ENCODE measurements around the gene BLID.

BLID gene

DNA sequence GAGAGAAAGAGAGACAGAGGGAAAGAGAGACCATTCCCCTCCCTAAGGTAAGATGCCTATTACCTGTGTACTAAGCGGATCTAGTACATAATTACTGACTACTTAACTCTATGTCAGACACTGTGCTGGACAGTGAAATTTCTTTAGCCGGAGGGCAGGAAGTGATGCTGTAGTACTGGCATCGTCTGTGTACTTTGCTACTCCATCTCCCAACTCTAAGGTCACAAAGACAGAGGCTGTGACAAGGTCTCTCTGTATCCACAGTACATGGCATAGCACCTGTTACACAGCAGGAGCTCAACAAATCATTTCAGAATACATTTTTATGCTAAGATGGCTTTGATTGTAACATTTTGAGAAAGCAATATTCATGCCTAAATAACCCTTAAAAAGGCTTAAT lies 9.0 kb downstream of the BLID start:
- in situ Hi-C loops (cut with MboI; ENCODE audit: low sequenced_read_pairs) = no loop called here

DNA sequence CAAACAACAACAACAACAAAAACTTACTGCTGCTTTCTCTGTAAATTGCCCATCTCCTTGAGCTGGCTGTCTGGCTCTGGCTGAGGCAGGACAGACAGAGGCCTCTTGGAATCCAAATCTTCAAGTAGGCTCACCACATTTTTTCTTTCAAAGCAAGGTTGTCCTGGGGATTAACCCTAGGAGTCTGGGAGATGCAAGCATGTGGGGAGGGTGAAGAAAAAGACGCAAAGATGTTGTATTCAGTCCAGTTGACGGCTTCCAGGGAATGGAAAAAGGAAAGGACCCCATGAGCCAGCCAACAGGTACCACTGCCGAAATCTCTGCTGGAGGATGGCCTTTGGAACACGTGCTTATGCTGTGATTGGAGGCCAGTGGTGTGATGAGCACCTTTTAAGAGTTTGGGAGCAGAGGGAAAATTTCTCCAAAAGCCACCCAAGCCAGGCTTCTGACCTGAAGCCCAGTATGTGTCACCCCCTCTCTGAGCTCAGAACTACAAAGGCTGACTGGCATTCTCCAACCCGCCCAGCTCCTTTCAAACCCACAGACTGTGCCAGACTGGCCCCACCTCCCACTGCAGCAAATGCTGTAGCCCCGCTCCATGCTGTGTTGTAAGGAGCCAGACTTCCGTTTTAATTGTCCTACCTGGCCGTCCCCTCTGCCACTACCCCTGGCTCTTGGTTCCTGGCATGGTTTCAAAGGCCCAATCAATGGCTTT lies 10.8 kb downstream of the BLID start:
- in situ Hi-C loops (cut with MboI; ENCODE audit: low sequenced_read_pairs) = no loop called here

DNA sequence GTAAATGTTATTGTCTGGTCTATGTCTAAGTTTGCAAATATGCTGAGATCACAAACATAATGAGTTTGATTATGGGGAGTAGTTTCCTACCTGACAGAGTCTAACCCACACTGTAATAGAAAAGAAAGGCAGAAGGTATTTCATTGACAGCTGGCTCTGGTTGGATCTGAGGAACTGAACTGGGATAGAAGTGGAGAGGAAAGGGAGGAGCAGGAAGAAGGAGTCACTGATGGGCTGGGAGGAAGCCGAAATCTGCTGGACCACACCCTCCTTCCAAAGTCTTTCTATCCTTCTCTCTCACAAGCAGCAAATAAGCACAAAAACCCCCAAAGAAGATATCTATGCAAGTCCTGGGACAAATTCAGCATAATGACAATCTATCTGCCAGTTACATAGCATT lies 11.7 kb downstream of the BLID start:
- in situ Hi-C loops (cut with MboI; ENCODE audit: low sequenced_read_pairs) = no loop called here

DNA sequence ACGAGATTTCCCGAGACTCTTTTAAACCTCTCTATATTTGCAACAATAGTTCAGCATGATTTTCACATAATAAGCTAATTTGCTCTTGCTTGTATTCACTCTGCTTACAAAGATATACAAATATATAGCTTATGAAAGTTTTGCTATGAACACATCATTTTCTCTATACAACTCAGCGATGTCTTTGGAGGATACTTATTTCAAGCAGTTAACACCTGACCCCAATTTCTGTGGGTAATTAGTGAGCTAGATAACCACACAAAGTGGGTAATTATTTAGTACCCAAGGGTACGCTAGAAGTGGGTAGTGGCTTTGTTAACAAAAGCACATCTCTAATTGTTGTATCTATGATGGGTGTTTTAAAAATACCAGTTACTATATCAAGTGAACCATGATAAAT lies 12.3 kb downstream of the BLID start:
- in situ Hi-C loops (cut with MboI; ENCODE audit: low sequenced_read_pairs) = no loop called here

DNA sequence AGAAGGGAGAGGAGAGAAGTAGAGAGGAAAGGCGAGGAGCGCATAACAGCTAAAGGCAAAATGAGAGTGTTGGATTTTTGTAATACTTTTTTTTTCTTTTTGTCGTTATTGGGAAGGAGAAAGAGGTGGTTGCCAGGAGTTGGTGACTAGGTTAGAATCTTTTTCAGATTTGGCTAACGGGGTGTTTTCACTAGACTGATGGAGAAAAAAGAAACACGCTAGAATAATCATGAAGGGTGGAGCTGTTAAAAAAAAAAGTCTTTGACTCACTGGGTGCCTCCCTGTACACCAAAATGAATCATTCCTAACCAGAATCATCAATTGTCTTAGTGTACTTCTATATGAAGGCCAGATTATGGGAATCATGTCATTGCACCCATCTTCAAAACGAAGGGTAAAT lies 12.7 kb downstream of the BLID start:
- in situ Hi-C loops (cut with MboI; ENCODE audit: low sequenced_read_pairs) = no loop called here

DNA sequence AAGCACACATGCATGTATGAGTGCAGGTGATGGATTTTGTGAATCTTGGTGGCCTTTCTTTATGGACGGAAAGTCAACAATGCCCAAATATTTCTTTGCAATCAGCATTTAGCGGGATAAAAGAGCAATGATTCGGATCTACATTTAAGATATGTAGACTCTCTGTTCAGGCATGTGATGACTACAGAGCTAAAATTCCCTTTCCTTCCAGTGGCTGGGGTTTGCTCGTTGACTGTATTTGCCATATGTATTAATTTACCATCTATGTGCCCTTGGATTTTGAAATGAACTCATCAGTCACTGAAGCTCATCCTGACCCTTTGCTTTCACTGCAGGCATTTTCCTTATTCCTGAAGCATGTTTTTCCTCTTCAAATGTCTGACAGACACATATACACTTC lies 13.6 kb downstream of the BLID start:
- in situ Hi-C loops (cut with MboI; ENCODE audit: low sequenced_read_pairs) = no loop called here

DNA sequence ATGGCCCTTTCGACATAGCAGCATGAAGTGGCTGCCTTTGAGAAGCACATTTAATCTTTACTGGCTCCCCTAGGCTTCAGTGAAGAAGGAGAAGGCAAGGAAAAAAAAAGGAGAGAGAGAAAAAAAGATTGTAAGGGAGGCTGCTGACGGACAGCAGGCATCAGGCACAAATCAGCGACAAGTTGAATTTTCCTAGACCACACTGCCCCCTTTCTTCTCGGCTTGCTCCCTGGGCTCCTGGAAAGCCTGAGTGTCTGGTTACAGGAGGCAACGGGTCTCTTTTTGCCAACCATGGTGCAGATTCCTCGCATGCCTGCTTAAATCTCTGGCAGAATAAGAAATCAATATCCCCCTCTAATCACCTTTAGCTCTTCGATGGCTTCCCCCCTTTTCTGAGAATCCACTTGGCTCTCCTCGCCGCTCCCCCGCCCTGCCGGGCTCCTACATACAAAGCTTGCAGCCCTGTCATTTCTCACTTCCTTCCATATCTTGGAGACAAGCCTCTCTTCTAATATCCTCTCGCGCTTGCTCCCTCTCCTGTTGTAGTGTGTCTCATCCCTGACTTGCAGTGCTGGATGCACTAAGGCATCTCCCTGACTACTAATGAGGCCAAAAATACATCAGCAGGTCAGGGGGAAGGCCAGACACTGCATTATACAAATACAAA lies 14.3 kb downstream of the BLID start:
- in situ Hi-C loops (cut with MboI; ENCODE audit: low sequenced_read_pairs) = no loop called here

DNA sequence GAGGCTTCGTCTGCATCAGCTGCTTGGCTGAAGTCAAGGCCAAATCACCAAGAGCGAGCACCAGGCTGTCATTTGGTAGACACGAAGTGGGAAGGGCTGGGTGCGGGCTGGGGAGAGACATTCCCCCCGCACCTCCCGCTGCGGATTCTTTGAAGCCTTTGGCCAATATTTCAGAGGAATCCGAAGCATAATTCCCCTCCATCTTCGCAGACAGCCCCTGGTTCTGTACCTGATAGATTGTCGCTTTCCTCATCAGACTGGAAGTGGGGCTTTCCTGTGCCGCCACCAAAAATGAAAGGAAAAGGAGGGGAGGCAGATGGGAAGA lies 15.3 kb downstream of the BLID start:
- in situ Hi-C loops (cut with MboI; ENCODE audit: low sequenced_read_pairs) = no loop called here

DNA sequence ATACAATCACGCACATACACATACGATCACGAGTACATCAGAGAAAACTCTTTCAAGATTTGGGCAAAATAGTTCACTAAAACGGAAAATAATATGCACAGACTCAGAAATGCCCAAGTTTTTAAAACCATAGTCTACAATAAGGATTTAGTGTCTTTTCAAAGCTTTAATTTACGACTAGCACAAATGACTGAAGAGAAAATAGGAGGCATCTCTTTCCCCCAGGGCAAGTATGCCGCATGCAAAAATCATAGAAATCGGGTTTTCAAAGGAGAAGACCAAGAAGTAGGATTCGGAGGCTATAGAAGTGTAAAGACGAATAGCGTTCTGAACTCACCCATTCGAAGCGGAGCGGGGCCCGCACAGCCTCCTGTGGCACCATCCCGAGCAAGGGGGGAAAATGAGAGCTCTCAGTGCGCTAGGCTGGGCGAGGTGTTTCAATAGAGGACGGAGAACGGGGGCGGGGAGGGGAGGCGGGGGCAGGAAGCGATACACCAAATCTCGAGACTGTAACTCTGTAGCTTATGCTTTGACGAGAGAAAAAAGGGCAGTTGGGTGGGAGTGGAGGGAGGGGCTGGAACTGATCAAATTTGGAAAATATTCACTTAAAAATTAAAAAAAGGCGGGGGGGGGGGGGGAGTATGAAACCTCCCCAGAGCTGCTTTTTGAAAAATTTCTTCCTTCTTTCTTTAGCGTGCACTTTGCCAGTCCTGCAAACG lies 15.8 kb downstream of the BLID start:
- in situ Hi-C loops (cut with MboI; ENCODE audit: low sequenced_read_pairs) = no loop called here

DNA sequence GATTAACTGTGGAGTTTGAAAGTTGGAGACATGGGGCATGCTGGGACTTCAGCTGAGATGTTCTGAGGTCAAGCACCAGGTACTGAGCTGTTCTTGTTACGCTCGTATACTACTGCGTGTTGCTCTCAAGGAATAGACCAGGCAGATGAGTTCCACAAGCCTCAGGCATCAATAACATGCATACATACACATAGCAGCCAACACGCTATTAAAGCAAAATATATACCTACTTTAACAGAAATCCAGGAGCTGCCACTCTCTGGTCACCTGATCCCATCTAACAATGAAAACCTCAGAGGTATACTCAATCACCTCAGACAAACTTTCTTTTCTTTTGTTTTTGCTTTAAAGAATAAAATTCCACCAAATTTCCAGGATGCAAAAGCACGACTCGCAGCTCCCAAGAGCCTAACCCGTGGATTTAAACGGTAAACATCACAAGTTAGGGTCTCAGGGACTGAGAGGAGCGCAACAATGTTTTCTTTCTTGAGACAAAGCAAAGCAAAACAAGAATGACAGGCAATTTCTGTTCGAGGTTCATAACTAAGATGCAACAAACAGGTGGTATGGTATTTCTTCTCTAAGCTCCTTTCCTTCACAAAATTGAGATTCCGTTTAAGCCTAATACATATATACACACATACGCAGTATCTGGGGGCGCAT lies 16.5 kb downstream of the BLID start:
- in situ Hi-C loops (cut with MboI; ENCODE audit: low sequenced_read_pairs) = no loop called here

DNA sequence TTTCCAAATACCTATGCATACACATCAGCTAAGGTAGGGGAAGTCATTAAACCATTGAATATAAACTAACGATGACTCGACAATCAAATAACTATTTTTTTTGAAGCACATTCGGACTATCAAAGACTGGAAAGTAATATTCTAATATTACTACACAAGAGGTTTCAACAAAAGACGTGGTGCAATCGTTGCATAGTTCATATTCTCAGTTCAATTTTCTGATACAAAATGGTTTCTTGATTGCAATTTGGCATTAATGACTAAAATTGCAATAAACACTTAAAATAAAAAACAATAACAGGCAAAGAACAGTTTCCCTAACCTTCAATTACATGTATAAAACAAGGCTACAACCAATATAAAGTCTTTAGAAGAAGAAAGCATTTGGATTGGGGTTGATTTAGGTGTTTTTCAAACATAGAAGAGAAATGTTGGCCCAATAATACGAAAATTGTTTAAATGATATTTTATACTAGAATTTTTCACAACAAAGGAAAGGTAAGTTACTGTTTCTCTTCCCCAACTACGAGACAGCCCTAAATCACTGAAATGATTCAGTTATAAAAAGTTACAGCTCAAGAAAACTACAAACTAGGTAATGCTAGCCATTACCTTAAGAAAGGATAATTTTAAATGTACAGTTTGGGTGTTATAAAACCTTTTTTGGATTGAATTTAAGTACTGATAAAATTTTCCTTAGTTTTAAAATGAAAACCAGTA lies 17.6 kb downstream of the BLID start:
- in situ Hi-C loops (cut with MboI; ENCODE audit: low sequenced_read_pairs) = no loop called here

DNA sequence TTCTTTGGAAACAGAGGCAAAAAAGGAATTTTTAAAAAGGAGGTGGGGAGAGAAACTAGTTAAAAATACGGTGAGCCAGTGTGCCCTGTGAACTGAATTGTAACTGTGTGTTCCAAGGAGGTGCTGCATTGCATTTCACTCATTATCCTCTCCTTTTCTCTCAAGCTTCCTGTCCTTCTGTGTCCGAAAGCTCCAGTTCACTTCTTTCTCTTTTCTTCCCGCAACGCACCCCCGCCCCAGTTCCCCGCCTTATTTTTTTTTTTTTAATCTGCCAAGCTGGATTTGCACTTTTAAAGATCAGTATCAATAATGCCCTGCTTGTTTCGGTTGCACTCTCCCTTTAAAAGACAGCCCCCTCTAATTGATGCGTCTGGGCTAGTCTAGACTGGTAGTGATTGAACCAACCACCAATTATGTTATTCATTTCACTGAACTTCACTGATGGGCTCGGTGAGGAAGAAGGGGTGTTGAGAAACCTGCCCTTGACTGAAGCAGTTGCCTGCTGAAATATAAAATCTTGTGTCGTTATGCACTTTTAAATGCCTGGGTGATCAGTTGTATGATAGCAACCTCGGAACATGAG lies 18.5 kb downstream of the BLID start:
- in situ Hi-C loops (cut with MboI; ENCODE audit: low sequenced_read_pairs) = no loop called here

DNA sequence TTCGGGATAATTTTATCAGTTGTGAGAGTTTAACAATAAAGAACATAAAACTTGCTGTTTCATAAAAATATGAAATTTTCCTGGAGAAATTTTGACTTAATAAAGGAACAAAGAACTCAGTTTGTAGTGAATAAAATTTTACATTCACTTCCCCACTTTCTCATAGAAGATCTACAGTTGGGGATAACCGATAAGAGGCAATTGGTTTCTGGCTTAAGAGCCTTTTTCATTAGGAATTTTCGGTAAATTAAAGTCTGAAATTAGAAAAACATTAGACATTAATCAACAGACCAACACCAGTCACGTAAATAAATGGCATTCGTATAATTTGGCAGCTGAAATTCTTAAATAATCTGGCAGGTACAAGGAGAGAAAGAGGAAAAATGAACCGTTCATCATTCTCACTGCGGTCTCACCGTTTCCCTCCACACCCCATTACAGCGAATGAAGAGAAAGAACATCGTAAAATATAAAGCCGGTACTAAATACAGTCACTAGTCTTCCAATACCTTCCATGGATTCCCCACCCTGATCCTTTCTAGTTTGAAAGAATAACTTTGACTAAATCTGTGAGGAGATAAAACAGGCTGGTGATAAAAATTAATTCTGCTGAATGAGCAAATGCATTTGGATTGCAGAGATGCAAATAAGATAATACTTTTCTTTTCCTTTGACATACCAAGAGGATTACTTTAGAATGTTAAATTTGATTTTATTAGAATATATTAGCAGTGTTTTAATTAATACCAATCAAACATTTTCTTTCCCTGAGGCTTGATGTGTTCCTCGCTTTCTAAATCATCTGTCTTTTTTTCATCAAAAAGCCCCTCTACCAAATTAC lies 19.5 kb downstream of the BLID start:
- in situ Hi-C loops (cut with MboI; ENCODE audit: low sequenced_read_pairs) = no loop called here

DNA sequence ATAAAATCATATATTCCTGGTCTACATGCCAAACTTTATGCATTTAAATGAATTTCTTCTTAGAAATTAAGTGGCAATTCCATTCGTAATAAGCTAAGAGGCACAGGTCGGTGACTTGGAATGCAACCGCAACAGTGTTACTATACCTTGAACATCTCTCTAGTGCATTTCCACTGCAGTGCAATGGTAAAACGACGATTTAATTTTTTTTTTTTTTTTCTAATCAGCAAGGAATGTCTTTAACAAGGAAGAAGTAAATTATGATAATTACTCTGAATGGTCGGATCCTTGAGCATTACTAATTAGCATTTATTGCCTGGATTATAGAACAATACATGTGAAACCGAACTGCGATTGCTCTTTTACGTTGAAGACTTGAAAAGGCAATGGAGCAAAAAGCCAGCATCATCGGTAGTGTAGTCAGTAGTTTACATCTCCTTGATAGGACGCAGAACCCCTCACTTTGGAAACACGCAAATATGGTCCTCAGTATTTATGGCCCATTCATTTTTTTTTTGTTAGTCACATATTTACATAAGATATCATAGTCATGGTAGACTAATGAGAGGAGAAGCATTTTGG lies 20.2 kb downstream of the BLID start:
- in situ Hi-C loops (cut with MboI; ENCODE audit: low sequenced_read_pairs) = no loop called here

DNA sequence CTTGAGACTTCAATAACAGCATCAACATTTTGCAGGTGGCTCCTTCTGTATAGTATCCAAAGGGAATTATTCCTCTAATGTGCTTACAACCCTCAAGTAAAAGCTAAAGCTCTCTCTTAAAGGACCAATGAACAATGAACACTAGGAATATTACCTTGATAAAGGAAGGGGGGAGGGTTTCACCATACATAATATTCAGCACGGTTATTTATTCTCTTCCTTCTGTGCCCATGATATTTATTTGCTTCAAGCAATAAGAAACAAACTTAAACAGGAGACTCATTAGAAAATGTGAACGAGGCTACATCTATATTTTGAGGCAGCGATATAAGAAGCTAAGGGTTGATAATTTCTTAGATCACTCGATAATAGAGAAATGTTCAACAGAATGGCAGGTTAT lies 21.2 kb downstream of the BLID start:
- in situ Hi-C loops (cut with MboI; ENCODE audit: low sequenced_read_pairs) = no loop called here

DNA sequence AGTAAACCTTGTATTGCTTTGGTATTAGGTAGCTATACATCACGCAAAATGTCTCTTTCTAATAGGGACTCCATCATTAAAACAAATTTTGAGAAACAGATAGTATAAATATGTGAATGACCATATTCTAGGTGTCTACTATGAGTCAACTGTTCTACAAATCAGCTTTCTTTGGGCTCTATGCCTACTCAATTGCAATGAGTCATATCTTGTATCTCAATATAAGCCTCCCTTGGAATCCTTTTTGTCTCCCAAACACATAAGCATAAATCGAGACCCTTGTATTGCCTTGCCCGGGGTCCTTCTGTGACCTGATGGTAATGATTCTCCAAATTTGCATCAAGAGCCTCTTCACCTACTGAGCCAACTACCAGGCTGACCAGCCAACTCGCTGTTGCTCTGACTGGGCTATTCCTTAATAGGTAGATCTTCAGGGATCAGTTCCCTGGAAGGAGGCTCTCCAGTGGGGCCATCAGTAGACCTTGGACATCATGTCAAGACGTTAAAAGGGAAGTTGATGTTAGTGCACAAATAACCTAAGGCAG lies 22.2 kb downstream of the BLID start:
- in situ Hi-C loops (cut with MboI; ENCODE audit: low sequenced_read_pairs) = no loop called here

DNA sequence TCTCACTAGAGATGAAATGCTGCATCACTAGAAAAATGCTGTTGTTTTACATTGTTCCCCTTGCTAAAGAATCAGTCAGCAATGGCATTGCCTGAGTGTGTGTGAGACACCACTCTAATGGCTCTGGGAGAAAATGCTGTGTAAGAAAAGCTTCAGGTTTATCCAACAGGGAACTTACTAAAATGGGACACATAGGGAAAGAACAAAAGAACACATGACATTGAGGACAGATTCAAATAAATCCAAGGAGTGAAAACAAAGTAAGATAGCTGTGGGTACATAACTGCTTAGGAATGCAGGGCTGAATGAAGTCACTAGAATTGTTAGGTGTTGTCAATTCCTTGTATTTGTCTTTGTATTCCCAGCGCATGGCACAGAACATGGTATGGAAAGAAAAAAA lies 24.2 kb downstream of the BLID start:
- in situ Hi-C loops (cut with MboI; ENCODE audit: low sequenced_read_pairs) = no loop called here

DNA sequence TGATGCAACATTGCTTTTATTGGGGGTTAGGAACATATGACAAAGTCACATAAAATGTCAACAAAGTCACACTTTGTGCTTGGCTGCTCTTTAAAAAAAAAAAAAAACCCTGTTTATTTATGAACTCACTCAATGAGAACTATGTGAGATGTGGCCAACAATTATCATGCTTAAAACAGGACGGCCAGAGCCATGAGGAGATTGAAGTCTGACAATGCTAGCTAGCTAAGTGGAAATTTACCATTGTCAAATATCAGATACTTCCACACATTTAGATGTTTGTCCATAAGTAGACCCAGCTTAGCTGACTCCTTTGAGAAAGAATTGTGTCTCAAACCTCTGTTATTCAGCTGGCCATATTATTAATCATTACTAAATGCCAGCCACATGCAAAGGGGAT lies 26.9 kb downstream of the BLID start:
- in situ Hi-C loops (cut with MboI; ENCODE audit: low sequenced_read_pairs) = no loop called here

DNA sequence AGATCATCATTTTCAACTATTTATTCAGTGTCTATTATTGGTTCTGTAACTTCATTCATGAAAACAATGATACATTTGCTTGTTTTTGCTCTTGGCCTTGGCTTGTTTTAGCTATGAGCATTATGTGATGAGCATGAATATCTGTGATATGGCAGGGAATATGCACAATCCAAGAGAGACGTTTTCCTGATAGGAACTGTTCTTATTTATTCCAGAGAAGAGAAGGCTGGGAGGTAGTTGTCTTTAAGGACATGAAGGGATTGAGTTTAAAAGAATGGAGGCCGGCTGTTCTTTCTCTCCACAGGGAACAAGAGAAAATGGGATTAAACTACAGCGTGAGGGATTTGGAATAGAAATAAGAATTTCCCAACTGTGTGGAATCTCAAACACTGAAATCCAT lies 30.3 kb downstream of the BLID start:
- in situ Hi-C loops (cut with MboI; ENCODE audit: low sequenced_read_pairs) = no loop called here

Data from hTERT RPE-1 (cell line).